Activated CD4-positive, alpha-beta T cell treated with anti-CD3 and anti-CD28 coated beads, Interleukin-2, Interleukin-4, amounts not matched to agents 100 ng/mL and 50 ng/mL, durations not matched to agents 16 hours and 8 hours (primary cell): Measurements from ENCODE around the gene PPIP5K1.

Source experiments
- DNase-seq: peaks from one replicate; pipeline ENCODE4 v3.0.0-alpha.2; 2020; ENCODE audit warnings: low spot score

The PPIP5K1 gene

GRCh38 chr15:43517354-43518196, 72.4 kb downstream of the PPIP5K1 start, which contains the start of gene MAP1A:
MAP1A (plus strand) TSS chr15:43517608; CDS start chr15:43521474, 3,866 bp downstream.
- DNase-seq, result no peak

- no peak for DNase-seq
Measured at GRCh38 chr15:43516801-43517353, 73.1 kb downstream of the PPIP5K1 start.

GRCh38 chr15:43516185-43516584, 73.8 kb downstream of the PPIP5K1 start:
- no peak for DNase-seq

- no peak for DNase-seq
Measured at GRCh38 chr15:43515741-43516140, 74.3 kb downstream of the PPIP5K1 start.

- DNase-seq, result peak; percentile 26
Measured at GRCh38 chr15:43514241-43515057, 75.6 kb downstream of the PPIP5K1 start.

GRCh38 chr15:43513550-43513949, 76.5 kb downstream of the PPIP5K1 start:
- DNase-seq, result no peak

GRCh38 chr15:43511012-43511885, 78.8 kb downstream of the PPIP5K1 start:
- DNase-seq, result peak; percentile 19

GRCh38 chr15:43510200-43511011, 79.6 kb downstream of the PPIP5K1 start:
- DNase-seq, result peak; percentile 99

GRCh38 chr15:43509660-43510199, 80.3 kb downstream of the PPIP5K1 start:
- DNase-seq, result no peak

GRCh38 chr15:43508991-43509659, 80.9 kb downstream of the PPIP5K1 start:
- no peak for DNase-seq

- no peak for DNase-seq
Measured at GRCh38 chr15:43508421-43508820, 81.6 kb downstream of the PPIP5K1 start.

- no peak for DNase-seq
Measured at GRCh38 chr15:43505738-43506137, 84.3 kb downstream of the PPIP5K1 start.

- DNase-seq, result no peak
Measured at GRCh38 chr15:43499635-43500034, 90.4 kb downstream of the PPIP5K1 start.

GRCh38 chr15:43498990-43499389, 91.0 kb downstream of the PPIP5K1 start:
- no peak for DNase-seq

GRCh38 chr15:43493703-43494472, 96.1 kb downstream of the PPIP5K1 start:
- no peak for DNase-seq

GRCh38 chr15:43492673-43493601, 97.1 kb downstream of the PPIP5K1 start, which contains the start of gene TP53BP1:
TP53BP1 (minus strand) TSS chr15:43493156; CDS start chr15:43493043, 113 bp downstream.
- peak; percentile 96 for DNase-seq

GRCh38 chr15:43492266-43492665, 97.7 kb downstream of the PPIP5K1 start:
- no peak for DNase-seq

- no peak for DNase-seq
Measured at GRCh38 chr15:43489191-43489590, 100.8 kb downstream of the PPIP5K1 start.
